ENCODE results near the gene SPDL1. TPM values are rescaled to one million over a fixed set of nuclear protein-coding genes. Genes with fewer than 3 reads are reported as not detected.

SPDL1 gene
- total and polyA plus RNA-seq, 4 donors: 0.89 to 11.5 (median 3.0) TPM

Small RNAs within 50 kb of the gene (small RNA-seq; reads per million reads assigned to genes)
- gene RNU6-477P: not detected

Other genes with a start within 250 kb of the SPDL1 start
- 10 to 100 TPM; 13.7 to 26.6 TPM for gene DOCK2, start 53.5 kb downstream of the SPDL1 start, total RNA-seq
- 1 to 10 TPM; 2.3 to 2.7 TPM for gene DOCK2, start 53.5 kb downstream of the SPDL1 start, polyA plus RNA-seq

All from liver (tissue), 5 donors.